OCI-LY1 (cell line): ENCODE measurements around the gene CREB3L2.

Experiments
- H2AFZ ChIP-seq: fragments of 200-600 bp; sonication (generic), shearing (Covaris generic); 2 replicates; pipeline ENCODE4 v1.6.0; 2014; ENCODE audit warnings: antibody characterized with exemption, mild to moderate bottlenecking, low read length
- H3F3A ChIP-seq: fragments of 200-600 bp; sonication (generic), shearing (Covaris generic); 2 replicates; pipeline ENCODE4 v1.6.0; 2014; ENCODE audit warnings: mild to moderate bottlenecking, antibody characterized with exemption, low read length, moderate library complexity; ENCODE audit not compliant: insufficient read depth
- H3K27ac ChIP-seq: fragments of 200-600 bp; sonication (generic); 2 replicates; pipeline ENCODE4 v1.5.1; 2014; ENCODE audit warnings: low read length, mixed run types, mild to moderate bottlenecking, low read depth; ENCODE audit not compliant: poor library complexity, severe bottlenecking
- H3K27me3 ChIP-seq: fragments of 200-600 bp; sonication (generic); 2 replicates; pipeline ENCODE4 v1.6.0; 2014; ENCODE audit warnings: antibody characterized with exemption, mild to moderate bottlenecking, low read length, moderate library complexity; ENCODE audit not compliant: insufficient read depth
- H3K36me3 ChIP-seq: fragments of 200-600 bp; sonication (generic); 2 replicates; pipeline ENCODE4 v1.6.1; 2014; ENCODE audit warnings: mild to moderate bottlenecking, antibody characterized with exemption, low read length, moderate library complexity, mixed read lengths; ENCODE audit not compliant: insufficient read depth
- H3K4me1 ChIP-seq: fragments of 200-600 bp; sonication (generic); 2 replicates; pipeline ENCODE4 v1.5.1; 2014; ENCODE audit warnings: mild to moderate bottlenecking, low read length, moderate library complexity; ENCODE audit not compliant: insufficient read depth, severe bottlenecking
- H3K4me2 ChIP-seq: fragments of 200-600 bp; sonication (generic), shearing (Covaris generic); 2 replicates; pipeline ENCODE4 v1.6.1; 2014; ENCODE audit warnings: low read length
- H3K4me3 ChIP-seq: fragments of 200-600 bp; sonication (generic); 2 replicates; pipeline ENCODE4 v1.5.1; 2014; ENCODE audit warnings: low read length, low read depth, mild to moderate bottlenecking, mixed read lengths; ENCODE audit not compliant: poor library complexity, severe bottlenecking
- H3K79me2 ChIP-seq: fragments of 200-600 bp; shearing (Covaris generic); 2 replicates; pipeline ENCODE4 v1.6.1; 2016; ENCODE audit warnings: mixed run types, low read length, mixed read lengths; ENCODE audit not compliant: insufficient read depth
- H3K9ac ChIP-seq: fragments of 200-600 bp; sonication (generic), shearing (Covaris generic); 2 replicates; pipeline ENCODE4 v1.6.1; 2014; ENCODE audit warnings: mild to moderate bottlenecking, low read length, mixed read lengths
- H3K9me2 ChIP-seq: fragments of 200-600 bp; sonication (generic), shearing (Covaris generic); 2 replicates; pipeline ENCODE4 v1.6.1; 2014; ENCODE audit warnings: low read depth, mild to moderate bottlenecking, low read length, mixed read lengths
- H3K9me3 ChIP-seq: fragments of 200-600 bp; shearing (Covaris generic); 2 replicates; pipeline ENCODE4 v1.6.1; 2014; ENCODE audit warnings: low read length, mixed read lengths
- H4K20me1 ChIP-seq: fragments of 200-600 bp; sonication (generic), shearing (Covaris generic); 2 replicates; pipeline ENCODE4 v1.6.0; 2016; ENCODE audit warnings: mild to moderate bottlenecking, low read length; ENCODE audit not compliant: insufficient read depth
- CTCF ChIP-seq: fragments of 200-600 bp; sonication (generic), shearing (Covaris generic); IDR thresholded peaks from 2 replicates; pipeline ENCODE4 v1.5.1; 2017; ENCODE audit warnings: mild to moderate bottlenecking, antibody characterized with exemption, low read length, moderate library complexity, mixed read lengths
- EZH2 ChIP-seq: fragments of 200-600 bp; sonication (generic), shearing (Covaris generic); IDR thresholded peaks from 2 replicates; pipeline ENCODE4 v1.8.0; 2017; ENCODE audit warnings: borderline replicate concordance, mixed run types, mild to moderate bottlenecking, antibody characterized with exemption, low read length, moderate library complexity, mixed read lengths

The CREB3L2 gene

GRCh38 chr7:137942484-137943115, 59.3 kb downstream of the CREB3L2 start:
- no peaks in the 10 kb centered on the region for H3K9me3 ChIP-seq
- H3K27me3 ChIP-seq, result no peaks in the 10 kb centered on the region
- H3K4me2 ChIP-seq, result no peak overlapping the region
- no peaks in the 10 kb centered on the region for H3K36me3 ChIP-seq
- no peaks in the 10 kb centered on the region for H4K20me1 ChIP-seq
- H2AFZ ChIP-seq, result no peak overlapping the region
- H3K79me2 ChIP-seq, result no peaks in the 10 kb centered on the region
- TF ChIP-seq EZH2 (no peak), CTCF (no peak)
- no peak overlapping the region for H3K27ac ChIP-seq
- no peak overlapping the region for H3K4me3 ChIP-seq
- no peak overlapping the region for H3K9ac ChIP-seq
- H3F3A ChIP-seq, result no peaks in the 10 kb centered on the region
- H3K4me1 ChIP-seq, result no peaks in the 10 kb centered on the region
- no peaks in the 10 kb centered on the region for H3K9me2 ChIP-seq

GRCh38 chr7:137940656-137941518, 61.0 kb downstream of the CREB3L2 start:
- TF ChIP-seq CTCF, result no peak
- TF ChIP-seq EZH2, result no peak
- H3K36me3 ChIP-seq, result no peaks in the 10 kb centered on the region
- H3K9me2 ChIP-seq, result no peaks in the 10 kb centered on the region
- H4K20me1 ChIP-seq, result no peaks in the 10 kb centered on the region
- H3K27ac ChIP-seq, result no peak overlapping the region
- no peaks in the 10 kb centered on the region for H3K9me3 ChIP-seq
- H3F3A ChIP-seq, result no peaks in the 10 kb centered on the region
- H3K27me3 ChIP-seq, result no peaks in the 10 kb centered on the region
- H2AFZ ChIP-seq, result no peak overlapping the region
- no peak overlapping the region for H3K4me3 ChIP-seq
- no peaks in the 10 kb centered on the region for H3K4me1 ChIP-seq
- H3K4me2 ChIP-seq, result no peak overlapping the region
- no peaks in the 10 kb centered on the region for H3K79me2 ChIP-seq
- H3K9ac ChIP-seq, result no peak overlapping the region

- H3K4me1 ChIP-seq, result no peaks in the 10 kb centered on the region
- H3K27me3 ChIP-seq, result no peaks in the 10 kb centered on the region
- no peaks in the 10 kb centered on the region for H3K9me3 ChIP-seq
- no peaks in the 10 kb centered on the region for H4K20me1 ChIP-seq
- no peaks in the 10 kb centered on the region for H3K9me2 ChIP-seq
- no peaks in the 10 kb centered on the region for H3F3A ChIP-seq
- no peak overlapping the region for H3K9ac ChIP-seq
- H3K4me3 ChIP-seq, result no peak overlapping the region
- no peak overlapping the region for H3K4me2 ChIP-seq
- H3K27ac ChIP-seq, result no peak overlapping the region
- H3K36me3 ChIP-seq, result no peaks in the 10 kb centered on the region
- no peak for TF ChIP-seq EZH2
- no peak for TF ChIP-seq CTCF
- no peak overlapping the region for H2AFZ ChIP-seq
- H3K79me2 ChIP-seq, result no peaks in the 10 kb centered on the region
Observed at GRCh38 chr7:137940218-137940617, 61.7 kb downstream of the CREB3L2 start.
